ENCODE results near the gene ST7.
A peak's percentile ranks its signal among the peaks of the same experiment; 100 is the strongest.

Gene ST7

GRCh38 chr7:117072620-117073118, 119.4 kb downstream of the ST7 start:
- DNase-seq (ENCODE audit: low read depth), result peak; percentile 18
- no peak for TF ChIP-seq MAX (IDR thresholded peaks at IDR 0.05; ENCODE audit: low read depth, low read length)
- TF ChIP-seq CTCF (IDR thresholded peaks at IDR 0.05; ENCODE audit: low read depth, low read length), result no peak
- no peak for TF ChIP-seq MYC (IDR thresholded peaks at IDR 0.05; ENCODE audit: low read depth, low read length)
- no peak for TF ChIP-seq POLR2A (IDR thresholded peaks at IDR 0.05; ENCODE audit: extremely low read depth, insufficient read length)
- H3K4me3 ChIP-seq (ENCODE audit: low read depth, low read length), result no peak overlapping the region

- no peak for DNase-seq (ENCODE audit: low read depth)
- TF ChIP-seq MYC (IDR thresholded peaks at IDR 0.05; ENCODE audit: low read depth, low read length), result no peak
- TF ChIP-seq POLR2A (IDR thresholded peaks at IDR 0.05; ENCODE audit: extremely low read depth, insufficient read length), result no peak
- TF ChIP-seq MAX (IDR thresholded peaks at IDR 0.05; ENCODE audit: low read depth, low read length), result no peak
- no peak for TF ChIP-seq CTCF (IDR thresholded peaks at IDR 0.05; ENCODE audit: low read depth, low read length)
- no peak overlapping the region for H3K4me3 ChIP-seq (ENCODE audit: low read depth, low read length)
Measured at GRCh38 chr7:117074378-117074777, 121.1 kb downstream of the ST7 start.

GRCh38 chr7:117075934-117076333, 122.6 kb downstream of the ST7 start:
- H3K4me3 ChIP-seq (ENCODE audit: low read depth, low read length), result no peak overlapping the region
- DNase-seq (ENCODE audit: low read depth), result no peak
- TF ChIP-seq CTCF (IDR thresholded peaks at IDR 0.05; ENCODE audit: low read depth, low read length) (no peak), MYC (IDR thresholded peaks at IDR 0.05; ENCODE audit: low read depth, low read length) (no peak), MAX (IDR thresholded peaks at IDR 0.05; ENCODE audit: low read depth, low read length) (no peak), POLR2A (IDR thresholded peaks at IDR 0.05; ENCODE audit: extremely low read depth, insufficient read length) (no peak)

GRCh38 chr7:117076426-117076943, 123.2 kb downstream of the ST7 start:
- no peak overlapping the region for H3K4me3 ChIP-seq (ENCODE audit: low read depth, low read length)
- no peak for DNase-seq (ENCODE audit: low read depth)
- no peak for TF ChIP-seq MAX (IDR thresholded peaks at IDR 0.05; ENCODE audit: low read depth, low read length)
- TF ChIP-seq MYC (IDR thresholded peaks at IDR 0.05; ENCODE audit: low read depth, low read length), result no peak
- no peak for TF ChIP-seq POLR2A (IDR thresholded peaks at IDR 0.05; ENCODE audit: extremely low read depth, insufficient read length)
- TF ChIP-seq CTCF (IDR thresholded peaks at IDR 0.05; ENCODE audit: low read depth, low read length), result no peak

- no peak for TF ChIP-seq MAX (IDR thresholded peaks at IDR 0.05; ENCODE audit: low read depth, low read length)
- TF ChIP-seq POLR2A (IDR thresholded peaks at IDR 0.05; ENCODE audit: extremely low read depth, insufficient read length), result no peak
- no peak for TF ChIP-seq MYC (IDR thresholded peaks at IDR 0.05; ENCODE audit: low read depth, low read length)
- TF ChIP-seq CTCF (IDR thresholded peaks at IDR 0.05; ENCODE audit: low read depth, low read length), result no peak
- H3K4me3 ChIP-seq (ENCODE audit: low read depth, low read length), result no peak overlapping the region
- DNase-seq (ENCODE audit: low read depth), result no peak
Measured at GRCh38 chr7:117077658-117078057, 124.4 kb downstream of the ST7 start.
